Fibroblast of lung (primary cell): ENCODE results near the gene BGLAP. TPM values are rescaled to one million over a fixed set of nuclear protein-coding genes. Genes with fewer than 3 reads are reported as not detected.

Experiments used
- DNase-seq, 2 donors: peaks; one replicate each; pipeline versions ENCODE4 v3.0.0 to v3.0.0-alpha.2; 2010; ENCODE audit warnings: low read depth in 2 of 2
- H2AFZ ChIP-seq: 2 replicates; pipeline ENCODE4 v1.5.1; 2012; ENCODE audit warnings: low read length, control low read depth, inconsistent platforms
- H3K27ac ChIP-seq: 2 replicates; pipeline ENCODE4 v1.5.1; 2011; ENCODE audit warnings: low read length, control low read depth; ENCODE audit not compliant: insufficient read depth
- H3K27me3 ChIP-seq: 2 replicates; pipeline ENCODE4 v1.5.1; 2011; ENCODE audit warnings: mild to moderate bottlenecking, low read length; ENCODE audit not compliant: control insufficient read depth, insufficient read depth
- H3K36me3 ChIP-seq: 2 replicates; pipeline ENCODE4 v1.5.1; 2011; ENCODE audit warnings: low read length; ENCODE audit not compliant: control insufficient read depth, insufficient read depth
- H3K4me1 ChIP-seq: 2 replicates; pipeline ENCODE4 v1.5.1; 2011; ENCODE audit warnings: low read length; ENCODE audit not compliant: control insufficient read depth, insufficient read depth; ENCODE audit errors: extremely low read depth
- H3K4me2 ChIP-seq: 2 replicates; pipeline ENCODE4 v1.5.1; 2011; ENCODE audit warnings: low read length, control low read depth; ENCODE audit not compliant: insufficient read depth; ENCODE audit errors: extremely low read depth
- H3K4me3 ChIP-seq, 4 experiments: fragments of 200-600 bp in 1 of 4; sonication (generic) in 1 of 4; replicated peaks in 1 of 4; 2 replicates each; pipeline ENCODE4 v1.5.1; 2011 to 2016; ENCODE audit warnings: low read length in 4 of 4, low read depth in 3 of 4, mild to moderate bottlenecking in 3 of 4, control low read depth in 2 of 4, inconsistent platforms in 1 of 4, mixed read lengths in 1 of 4; ENCODE audit not compliant: insufficient read depth in 1 of 4; ENCODE audit errors: control extremely low read depth in 1 of 4
- H3K79me2 ChIP-seq: 2 replicates; pipeline ENCODE4 v1.5.1; 2012; ENCODE audit warnings: mild to moderate bottlenecking, low read length, inconsistent platforms; ENCODE audit not compliant: control insufficient read depth, insufficient read depth
- H3K9ac ChIP-seq: 2 replicates; pipeline ENCODE4 v1.5.1; 2011; ENCODE audit warnings: mild to moderate bottlenecking, low read length, control low read depth; ENCODE audit not compliant: insufficient read depth
- H3K9me3 ChIP-seq: 2 replicates; pipeline ENCODE4 v1.5.1; 2012; ENCODE audit warnings: low read depth, low read length; ENCODE audit not compliant: control insufficient read depth, insufficient read depth
- H4K20me1 ChIP-seq: 2 replicates; pipeline ENCODE4 v1.5.1; 2011; ENCODE audit warnings: low read length; ENCODE audit not compliant: control insufficient read depth, insufficient read depth; ENCODE audit errors: extremely low read depth
- EZH2 ChIP-seq: IDR thresholded peaks from 2 replicates; pipeline ENCODE4 v1.5.1; 2012; ENCODE audit warnings: low read length, control low read depth, mild to moderate bottlenecking; ENCODE audit errors: missing control alignments
- polyA plus RNA-seq, 2 donors: library from polyadenylated mRNA; depleted of rRNA in 1 of 2; stranded (reverse) in 1 of 2; unstranded in 1 of 2; fragments of >200 nt; gene quantifications; 2 replicates each; pipeline ENCODE4 v1.2.1, GENCODE V29; 2011 to 2012; ENCODE audit warnings: missing spikeins in 1 of 2
- total RNA-seq: library from RNA; depleted of rRNA; stranded (reverse); fragments of >200 nt; gene quantifications from 2 replicates; pipeline ENCODE4 v1.2.1, GENCODE V29; 2014
- TF ChIP-seq, protein P1 (sequence below), 2 donors: IDR thresholded peaks in 1 of 2; conservative IDR thresholded peaks in 1 of 2; 1 replicate in 1 of 2; 2 replicates in 1 of 2; pipeline ENCODE4 v1.5.1; 2011 to 2012; ENCODE audit warnings: low read length in 2 of 2, control low read depth in 1 of 2, inconsistent platforms in 1 of 2, low read depth in 1 of 2, mild to moderate bottlenecking in 1 of 2

Gene BGLAP
- total and polyA plus RNA-seq, 2 donors (not counting 1 experiment from before 2014, with no cell fraction given), result 0.34 to 0.50 TPM

DNA sequence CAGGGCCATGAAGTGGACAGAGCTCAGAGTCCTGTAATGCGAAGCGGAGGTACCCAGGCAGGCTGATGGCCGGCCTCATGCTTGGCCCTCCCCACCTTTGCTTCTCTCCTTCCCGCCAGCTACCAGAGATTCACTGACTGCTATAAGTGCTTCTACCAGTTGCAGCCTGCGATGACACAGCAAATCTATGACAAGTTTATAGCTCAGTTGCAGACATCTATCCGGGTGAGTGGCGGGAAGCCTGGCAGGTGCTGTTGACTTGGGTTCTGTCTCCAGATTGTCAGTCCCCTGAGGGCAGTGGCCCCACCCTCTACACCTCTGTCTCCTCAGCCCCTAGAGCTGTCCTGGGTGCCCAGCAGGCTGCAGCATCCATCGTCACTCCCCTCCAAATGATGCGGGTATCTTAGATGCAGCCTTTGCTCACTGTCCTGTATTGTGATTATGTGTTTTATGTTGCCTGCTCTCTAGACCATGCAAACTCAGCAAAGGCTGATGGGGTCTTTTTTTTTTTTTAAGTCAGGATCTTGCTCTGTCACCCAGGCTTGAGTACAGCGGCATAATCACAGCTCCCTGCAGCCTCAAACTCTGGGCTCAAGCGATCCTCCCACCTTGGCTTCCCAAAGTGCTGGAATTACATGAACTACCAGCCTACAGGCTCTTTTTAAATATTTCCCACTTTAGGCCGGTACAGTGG, 9.6 kb upstream of the BGLAP start:
- no peak overlapping the region for H3K9ac ChIP-seq
- H3K4me2 ChIP-seq, result no peak overlapping the region
- no peak overlapping the region for H3K27ac ChIP-seq
- H3K36me3 ChIP-seq, result peaks cover 6% of the 10 kb centered on the region
- H3K9me3 ChIP-seq, result no peaks in the 10 kb centered on the region
- H3K79me2 ChIP-seq, result no peaks in the 10 kb centered on the region
- no peak overlapping the region for H2AFZ ChIP-seq
- peaks cover 14% of the 10 kb centered on the region for H3K4me1 ChIP-seq
- no peaks in the 10 kb centered on the region for H3K27me3 ChIP-seq
- no peaks in the 10 kb centered on the region for H4K20me1 ChIP-seq
- TF ChIP-seq, protein P1, sequence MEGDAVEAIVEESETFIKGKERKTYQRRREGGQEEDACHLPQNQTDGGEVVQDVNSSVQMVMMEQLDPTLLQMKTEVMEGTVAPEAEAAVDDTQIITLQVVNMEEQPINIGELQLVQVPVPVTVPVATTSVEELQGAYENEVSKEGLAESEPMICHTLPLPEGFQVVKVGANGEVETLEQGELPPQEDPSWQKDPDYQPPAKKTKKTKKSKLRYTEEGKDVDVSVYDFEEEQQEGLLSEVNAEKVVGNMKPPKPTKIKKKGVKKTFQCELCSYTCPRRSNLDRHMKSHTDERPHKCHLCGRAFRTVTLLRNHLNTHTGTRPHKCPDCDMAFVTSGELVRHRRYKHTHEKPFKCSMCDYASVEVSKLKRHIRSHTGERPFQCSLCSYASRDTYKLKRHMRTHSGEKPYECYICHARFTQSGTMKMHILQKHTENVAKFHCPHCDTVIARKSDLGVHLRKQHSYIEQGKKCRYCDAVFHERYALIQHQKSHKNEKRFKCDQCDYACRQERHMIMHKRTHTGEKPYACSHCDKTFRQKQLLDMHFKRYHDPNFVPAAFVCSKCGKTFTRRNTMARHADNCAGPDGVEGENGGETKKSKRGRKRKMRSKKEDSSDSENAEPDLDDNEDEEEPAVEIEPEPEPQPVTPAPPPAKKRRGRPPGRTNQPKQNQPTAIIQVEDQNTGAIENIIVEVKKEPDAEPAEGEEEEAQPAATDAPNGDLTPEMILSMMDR (conservative IDR thresholded peaks at IDR 0.05 in 1 of 2, IDR thresholded peaks at IDR 0.05 in 1 of 2; ENCODE audit: low read depth in 1 of 2, low read length in 2 of 2), result no peak
- no peak for TF ChIP-seq EZH2
- H3K4me3 ChIP-seq, result no peak overlapping the region
- DNase-seq, result no peak

DNA sequence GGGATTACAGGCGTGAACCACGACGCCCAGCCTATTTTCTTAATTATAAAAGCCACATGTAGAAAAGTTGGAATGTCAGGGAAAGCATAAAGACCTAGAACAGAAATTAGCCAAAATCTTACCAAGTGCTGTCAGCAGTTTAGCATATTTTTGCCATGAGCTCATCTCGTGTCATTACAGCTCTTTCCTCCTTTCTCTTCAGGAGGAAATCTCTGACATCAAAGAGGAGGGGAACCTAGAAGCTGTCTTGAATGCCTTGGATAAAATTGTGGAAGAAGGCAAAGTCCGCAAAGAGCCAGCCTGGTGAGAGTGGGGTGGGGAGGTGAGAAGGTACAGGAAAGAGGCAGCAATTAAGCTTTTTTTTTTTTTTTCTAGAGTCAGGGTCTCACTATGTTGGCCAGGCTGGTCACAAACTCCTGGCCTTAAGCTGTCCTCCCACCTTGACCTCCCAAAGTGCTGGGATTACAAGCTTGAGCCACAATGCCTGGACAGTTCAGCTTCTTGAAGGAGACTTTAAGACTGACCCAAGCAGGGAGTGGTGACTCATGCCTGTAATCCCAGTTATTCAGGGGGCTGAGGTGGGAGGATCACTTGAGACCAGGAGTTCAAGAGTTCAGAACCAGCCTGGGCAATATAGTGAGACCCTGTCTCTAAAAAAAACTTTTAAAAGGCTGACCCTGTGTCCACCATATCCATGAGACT, 8.4 kb upstream of the BGLAP start:
- Histone ChIP-seq H3K27ac (peak overlapping the region; percentile 95), H3K4me2 (peak overlapping the region; percentile 68), H3K4me3 (no peak overlapping the region), H3K36me3 (peaks cover 6% of the 10 kb centered on the region), H2AFZ (no peak overlapping the region), H3K4me1 (peaks cover 14% of the 10 kb centered on the region), H3K27me3 (no peaks in the 10 kb centered on the region), H3K9ac (no peak overlapping the region), H3K79me2 (no peaks in the 10 kb centered on the region), H4K20me1 (no peaks in the 10 kb centered on the region), H3K9me3 (no peaks in the 10 kb centered on the region)
- DNase-seq, result peak; percentile 73 to 91
- TF ChIP-seq, protein P1 (conservative IDR thresholded peaks at IDR 0.05 in 1 of 2, IDR thresholded peaks at IDR 0.05 in 1 of 2; ENCODE audit: low read depth in 1 of 2, low read length in 2 of 2), result no peak
- TF ChIP-seq EZH2, result no peak

DNA sequence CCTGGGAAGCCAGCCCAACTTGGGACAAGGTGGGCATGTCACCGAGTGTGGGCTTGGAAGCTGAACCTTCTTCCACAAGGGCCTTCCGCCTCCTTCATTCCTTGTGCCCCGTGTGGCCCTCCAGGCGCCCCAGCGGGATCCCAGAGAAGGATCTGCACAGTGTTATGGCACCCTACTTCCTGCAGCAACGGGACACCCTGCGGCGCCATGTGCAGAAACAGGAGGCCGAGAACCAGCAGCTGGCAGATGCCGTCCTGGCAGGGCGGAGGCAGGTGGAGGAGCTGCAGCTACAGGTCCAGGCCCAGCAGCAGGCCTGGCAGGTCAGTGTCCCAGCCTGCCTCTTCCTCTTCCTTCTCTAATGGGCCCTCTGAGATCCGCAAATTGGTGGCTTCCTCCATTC, 5.8 kb upstream of the BGLAP start:
- no peak for TF ChIP-seq EZH2
- TF ChIP-seq, protein P1 (conservative IDR thresholded peaks at IDR 0.05 in 1 of 2, IDR thresholded peaks at IDR 0.05 in 1 of 2; ENCODE audit: low read depth in 1 of 2, low read length in 2 of 2), result no peak

More for the DNA sequence above, 5.8 kb upstream of the BGLAP start:
- no peak for DNase-seq
- Histone ChIP-seq H2AFZ (no peak overlapping the region), H3K9ac (no peak overlapping the region), H3K4me2 (no peak overlapping the region), H3K27me3 (no peaks in the 10 kb centered on the region), H3K27ac (no peak overlapping the region), H3K79me2 (no peaks in the 10 kb centered on the region), H3K36me3 (peaks cover 7% of the 10 kb centered on the region), H3K4me3 (no peak overlapping the region), H3K9me3 (no peaks in the 10 kb centered on the region), H3K4me1 (peaks cover 14% of the 10 kb centered on the region), H4K20me1 (no peaks in the 10 kb centered on the region)
